ENCODE results near the gene RASGRF2.

DNA sequence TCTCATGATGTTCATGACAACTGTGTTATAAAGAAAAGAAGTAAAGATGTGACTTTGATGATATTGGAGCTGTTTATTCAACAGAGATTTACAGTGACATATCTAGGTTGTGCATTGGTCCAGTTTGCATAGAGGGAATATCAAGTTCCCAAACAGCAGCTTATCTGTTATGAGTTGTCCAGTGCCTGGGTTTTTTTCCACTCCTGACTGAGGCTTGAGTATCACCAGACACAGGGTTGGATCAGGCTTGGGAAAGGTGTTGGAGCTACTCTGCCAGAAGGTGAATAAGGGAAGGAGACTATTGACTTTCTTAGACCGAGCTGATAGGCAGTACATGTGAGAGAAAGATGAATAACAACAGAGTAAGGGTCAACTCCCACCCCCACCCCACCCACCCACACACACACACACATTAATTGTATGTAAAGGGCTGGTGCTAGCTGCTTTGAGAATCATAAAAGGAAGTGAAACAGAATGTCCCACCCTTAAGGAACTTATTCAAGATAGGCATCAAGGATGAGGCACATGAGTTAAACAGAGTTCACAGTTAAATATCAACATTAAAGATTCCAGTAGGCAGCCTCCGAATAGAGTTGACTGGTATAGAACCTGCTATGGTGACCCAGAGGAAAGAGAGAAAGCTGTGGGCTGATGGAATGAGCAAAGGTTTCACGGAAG, 33.0 kb upstream of the RASGRF2 start:
- TF ChIP-seq POLR2A (IDR thresholded peaks at IDR 0.05; ENCODE audit: low read depth, low read length) = no peak
- TF ChIP-seq TAF1 (IDR thresholded peaks at IDR 0.05; ENCODE audit: borderline replicate concordance, low read depth, low read length) = no peak
